Neural progenitor cell (in vitro differentiated cells): ENCODE data around the gene ATF6. TPM values are rescaled to one million over a fixed set of nuclear protein-coding genes. Genes with fewer than 3 reads are reported as not detected.

Source experiments
- DNase-seq: peaks from one replicate; pipeline ENCODE4 v3.0.0-alpha.2; 2016; ENCODE audit warnings: low spot score
- H2AFZ ChIP-seq: fragments of 200-600 bp; sonication (generic); replicated peaks from 2 replicates; pipeline ENCODE4 v1.6.1; 2016; ENCODE audit warnings: antibody characterized with exemption
- H3F3A ChIP-seq: fragments of 200-600 bp; sonication (generic); 2 replicates; pipeline ENCODE4 v1.6.1; 2016; ENCODE audit warnings: antibody characterized with exemption, low read depth
- H3K27ac ChIP-seq: fragments of 200-600 bp; sonication (generic); 2 replicates; pipeline ENCODE4 v1.5.1; 2016; ENCODE audit warnings: mild to moderate bottlenecking
- H3K27me3 ChIP-seq: fragments of 200-600 bp; sonication (generic); 2 replicates; pipeline ENCODE4 v1.6.1; 2016; ENCODE audit warnings: mild to moderate bottlenecking, moderate library complexity
- H3K36me3 ChIP-seq: fragments of 200-600 bp; sonication (generic); 2 replicates; pipeline ENCODE4 v1.5.1; 2016
- H3K4me1 ChIP-seq: fragments of 200-600 bp; sonication (generic); 2 replicates; pipeline ENCODE4 v1.6.1; 2016; ENCODE audit warnings: mixed run types
- H3K4me2 ChIP-seq: fragments of 200-600 bp; sonication (generic); 2 replicates; pipeline ENCODE4 v1.6.1; 2016
- H3K4me3 ChIP-seq: fragments of 200-600 bp; sonication (generic); 2 replicates; pipeline ENCODE4 v1.5.1; 2016
- H3K79me2 ChIP-seq: fragments of 200-600 bp; sonication (generic); 2 replicates; pipeline ENCODE4 v1.6.1; 2016; ENCODE audit warnings: low read depth
- H3K9ac ChIP-seq: fragments of 200-600 bp; sonication (generic); 2 replicates; pipeline ENCODE4 v1.6.1; 2016
- H3K9me3 ChIP-seq: fragments of 200-600 bp; sonication (generic); 2 replicates; pipeline ENCODE4 v1.5.1; 2016; ENCODE audit warnings: low read depth
- H4K20me1 ChIP-seq: fragments of 200-600 bp; sonication (generic); 2 replicates; pipeline ENCODE4 v1.6.1; 2016; ENCODE audit warnings: low read depth
- H3K27ac Mint-ChIP-seq: 3 replicates; pipeline ENCODE4 v1.8.0; 2021; ENCODE audit warnings: mixed read lengths
- H3K27me3 Mint-ChIP-seq: 2 replicates; pipeline ENCODE4 v1.8.0; 2022; ENCODE audit warnings: low read depth, mild to moderate bottlenecking, inconsistent platforms, moderate library complexity, mixed read lengths; ENCODE audit not compliant: insufficient read depth
- H3K36me3 Mint-ChIP-seq: 3 replicates; pipeline ENCODE4 v1.8.0; 2021; ENCODE audit warnings: mixed read lengths
- H3K4me1 Mint-ChIP-seq: 3 replicates; pipeline ENCODE4 v1.8.0; 2021; ENCODE audit warnings: mixed read lengths
- H3K4me3 Mint-ChIP-seq: 3 replicates; pipeline ENCODE4 v1.8.0; 2021; ENCODE audit warnings: mild to moderate bottlenecking, moderate library complexity, mixed read lengths
- H3K9me3 Mint-ChIP-seq: 3 replicates; pipeline ENCODE4 v1.8.0; 2020; ENCODE audit warnings: mixed read lengths
- CTCF ChIP-seq: fragments of 200-600 bp; sonication (generic); IDR thresholded peaks from 2 replicates; pipeline ENCODE4 v1.5.1; 2017; ENCODE audit warnings: antibody characterized with exemption, mild to moderate bottlenecking
- EZH2 ChIP-seq: fragments of 200-600 bp; sonication (generic); IDR thresholded peaks from 2 replicates; pipeline ENCODE4 v1.6.1; 2017; ENCODE audit warnings: antibody characterized with exemption, mild to moderate bottlenecking, moderate library complexity
- EZH2phosphoT487 ChIP-seq: fragments of 200-600 bp; sonication (generic); IDR thresholded peaks from 2 replicates; pipeline ENCODE4 v1.6.1; 2017; ENCODE audit warnings: antibody characterized with exemption
- total RNA-seq: library from RNA; depleted of rRNA; stranded (reverse); fragments of >200 nt; gene quantifications from 2 replicates; pipeline ENCODE4 v1.2.3, GENCODE V29; 2015; ENCODE audit warnings: low replicate concordance

The ATF6 gene
- total RNA-seq, 1 donor from 2014 or later: 31.7 TPM

DNA sequence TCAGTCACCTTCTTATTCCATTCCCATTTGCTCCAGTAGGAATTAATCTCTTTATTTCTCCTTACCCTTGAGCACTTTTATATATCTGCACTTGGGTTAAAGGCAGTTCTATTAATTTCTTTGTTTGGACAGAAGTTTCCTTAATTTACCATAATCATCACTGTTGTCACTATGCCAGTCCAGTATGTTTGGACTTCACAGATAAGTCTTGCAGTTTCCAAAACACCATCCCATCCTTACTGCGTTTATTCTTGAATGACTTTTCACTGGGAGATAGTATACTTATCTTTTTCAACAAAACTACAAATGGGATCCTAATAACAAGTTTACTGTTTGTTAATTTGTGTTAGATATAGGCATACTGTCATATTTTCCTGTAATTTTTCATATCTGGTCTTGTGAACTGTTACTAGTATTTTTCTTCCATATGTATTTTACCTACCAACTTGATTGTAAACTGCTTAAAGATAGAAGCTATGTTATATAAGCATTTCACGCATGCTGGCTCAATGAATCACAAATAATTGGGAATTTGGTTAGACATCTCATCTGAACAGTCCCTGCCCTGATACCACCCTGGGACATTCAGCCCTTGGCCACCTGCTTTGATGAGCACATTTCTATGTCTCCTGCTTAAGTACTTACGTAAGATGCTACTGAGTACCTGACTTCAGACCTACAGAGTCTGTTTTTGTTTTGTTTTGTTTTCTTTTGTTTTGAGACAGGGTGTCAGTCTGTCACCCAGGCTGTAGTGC is 179.4 kb downstream of the ATF6 start:
- Histone ChIP-seq H3K27ac (no peak overlapping the region), H3K4me3 (no peak overlapping the region), H3K9me3 (no peaks in the 10 kb centered on the region), H3K4me1 (peaks cover 7% of the 10 kb centered on the region), H3K79me2 (no peaks in the 10 kb centered on the region), H3K4me2 (no peak overlapping the region), H4K20me1 (no peaks in the 10 kb centered on the region), H2AFZ (no peak overlapping the region), H3F3A (no peaks in the 10 kb centered on the region), H3K9ac (no peak overlapping the region), H3K27me3 (no peaks in the 10 kb centered on the region), H3K36me3 (no peaks in the 10 kb centered on the region)
- no peak overlapping the region for H3K27ac Mint-ChIP-seq
- no peaks in the 10 kb centered on the region for H3K9me3 Mint-ChIP-seq
- peaks cover 14% of the 10 kb centered on the region for H3K4me1 Mint-ChIP-seq
- no peak for DNase-seq
- no peaks in the 10 kb centered on the region for H3K27me3 Mint-ChIP-seq
- TF ChIP-seq CTCF: no peak
- TF ChIP-seq EZH2: no peak
- no peak for TF ChIP-seq EZH2phosphoT487
- no peak overlapping the region for H3K4me3 Mint-ChIP-seq
- peaks cover 5% of the 10 kb centered on the region for H3K36me3 Mint-ChIP-seq

DNA sequence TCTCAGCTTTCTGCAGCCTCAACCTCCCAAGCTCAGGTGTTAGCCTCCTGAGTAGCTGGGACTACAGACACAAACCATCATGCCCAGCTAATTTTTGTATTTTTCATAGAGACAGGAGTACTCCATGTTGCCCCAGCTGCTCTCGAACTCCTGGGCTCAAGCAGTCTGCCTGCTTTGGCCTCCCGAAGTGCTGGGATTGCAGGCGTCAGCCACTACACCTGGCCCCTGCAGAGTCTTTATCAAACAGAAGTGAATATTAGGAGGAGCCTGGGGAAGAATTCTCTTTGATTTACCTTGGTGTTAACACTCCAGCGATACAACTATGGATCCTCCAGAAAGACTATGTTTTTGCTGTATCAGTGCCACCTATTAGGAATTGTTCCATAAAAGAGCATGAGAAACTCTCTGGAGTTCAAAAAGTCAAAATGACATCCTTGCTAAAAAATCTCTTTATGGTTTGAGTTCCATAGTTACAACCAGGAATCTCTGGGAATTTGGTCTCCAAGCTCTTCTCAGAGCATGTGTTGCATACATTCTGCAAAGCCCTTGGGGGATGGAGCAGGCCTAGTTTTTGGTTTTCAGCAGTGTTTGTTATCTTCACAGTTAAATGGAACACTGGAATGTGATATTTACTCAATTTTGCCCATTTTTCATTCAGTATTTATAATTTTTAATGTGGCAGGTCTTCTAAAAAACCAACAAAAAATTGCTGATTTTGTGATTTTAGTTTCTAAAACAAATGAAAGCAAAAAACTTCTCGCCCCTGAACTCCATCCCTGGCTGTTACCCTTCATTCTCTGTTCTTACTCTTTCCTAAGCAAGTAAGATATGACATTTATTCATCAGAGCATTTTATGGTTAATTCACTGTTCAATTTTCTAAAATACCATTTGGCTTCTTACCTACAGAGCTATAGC is 180.2 kb downstream of the ATF6 start:
- Mint-ChIP-seq H3K9me3 (no peaks in the 10 kb centered on the region), H3K27me3 (no peaks in the 10 kb centered on the region), H3K4me3 (no peak overlapping the region), H3K4me1 (peaks cover 14% of the 10 kb centered on the region), H3K36me3 (peaks cover 5% of the 10 kb centered on the region), H3K27ac (no peak overlapping the region)
- Histone ChIP-seq H3K36me3 (no peaks in the 10 kb centered on the region), H3K4me2 (no peak overlapping the region), H3K4me1 (peaks cover 5% of the 10 kb centered on the region), H3K79me2 (no peaks in the 10 kb centered on the region), H4K20me1 (no peaks in the 10 kb centered on the region), H3K4me3 (no peak overlapping the region), H3F3A (no peaks in the 10 kb centered on the region), H3K9me3 (no peaks in the 10 kb centered on the region), H3K9ac (no peak overlapping the region), H3K27ac (no peak overlapping the region), H2AFZ (no peak overlapping the region), H3K27me3 (no peaks in the 10 kb centered on the region)
- TF ChIP-seq EZH2phosphoT487: no peak
- DNase-seq: no peak

- Mint-ChIP-seq H3K36me3 (peaks cover 2% of the 10 kb centered on the region), H3K27me3 (no peaks in the 10 kb centered on the region), H3K27ac (no peak overlapping the region), H3K9me3 (no peaks in the 10 kb centered on the region), H3K4me1 (peaks cover 14% of the 10 kb centered on the region), H3K4me3 (no peak overlapping the region)
- Histone ChIP-seq H3K4me3 (no peak overlapping the region), H3K79me2 (no peaks in the 10 kb centered on the region), H3K9me3 (no peaks in the 10 kb centered on the region), H3K4me1 (no peaks in the 10 kb centered on the region), H2AFZ (no peak overlapping the region), H3F3A (no peaks in the 10 kb centered on the region), H3K9ac (no peak overlapping the region), H3K4me2 (no peak overlapping the region), H3K27ac (no peak overlapping the region), H3K36me3 (no peaks in the 10 kb centered on the region), H4K20me1 (no peaks in the 10 kb centered on the region), H3K27me3 (no peaks in the 10 kb centered on the region)
- no peak for TF ChIP-seq CTCF
- no peak for TF ChIP-seq EZH2
- no peak for TF ChIP-seq EZH2phosphoT487
- DNase-seq: no peak
Measured at GRCh38 chr1:161948435-161948834, 182.3 kb downstream of the ATF6 start.
